ENCODE measurements around the gene OR8B8.

The OR8B8 gene

GRCh38 chr11:124475265-124475664 lies 29.8 kb upstream of the OR8B8 start:
- TF ChIP-seq CTCF (IDR thresholded peaks at IDR 0.05; ENCODE audit: insufficient read depth, missing control alignments): no peak
- FAIRE-seq (no peak), DNase-seq (ENCODE audit: insufficient read length, low spot score) (no peak)

- no peak for TF ChIP-seq CTCF (IDR thresholded peaks at IDR 0.05; ENCODE audit: insufficient read depth, missing control alignments)
- no peak for DNase-seq (ENCODE audit: insufficient read length, low spot score)
- no peak for FAIRE-seq
Observed at GRCh38 chr11:124474779-124475178, 29.3 kb upstream of the OR8B8 start.

- no peak for TF ChIP-seq CTCF (IDR thresholded peaks at IDR 0.05; ENCODE audit: insufficient read depth, missing control alignments)
- FAIRE-seq: no peak
- no peak for DNase-seq (ENCODE audit: insufficient read length, low spot score)
Observed at GRCh38 chr11:124474079-124474478, 28.6 kb upstream of the OR8B8 start.

GRCh38 chr11:124473476-124473875 lies 28.0 kb upstream of the OR8B8 start:
- DNase-seq (ENCODE audit: insufficient read length, low spot score): no peak
- TF ChIP-seq CTCF (IDR thresholded peaks at IDR 0.05; ENCODE audit: insufficient read depth, missing control alignments): no peak
- FAIRE-seq: no peak

GRCh38 chr11:124470561-124471227 lies 25.2 kb upstream of the OR8B8 start:
- no peak for DNase-seq (ENCODE audit: insufficient read length, low spot score)
- no peak for TF ChIP-seq CTCF (IDR thresholded peaks at IDR 0.05; ENCODE audit: insufficient read depth, missing control alignments)
- FAIRE-seq: no peak

GRCh38 chr11:124467381-124467927 lies 22.0 kb upstream of the OR8B8 start:
- FAIRE-seq (no peak), DNase-seq (ENCODE audit: insufficient read length, low spot score) (no peak)
- TF ChIP-seq CTCF (IDR thresholded peaks at IDR 0.05; ENCODE audit: insufficient read depth, missing control alignments): no peak

- FAIRE-seq (no peak), DNase-seq (ENCODE audit: insufficient read length, low spot score) (no peak)
- no peak for TF ChIP-seq CTCF (IDR thresholded peaks at IDR 0.05; ENCODE audit: insufficient read depth, missing control alignments)
Observed at GRCh38 chr11:124465368-124465767, 19.9 kb upstream of the OR8B8 start.

Data from D721Med (cell line).